HepG2 (cell line): ENCODE data around the gene NCR3LG1. TPM values are rescaled to one million over a fixed set of nuclear protein-coding genes. Genes with fewer than 3 reads are reported as not detected.

Source experiments
- ATAC-seq: fragments of 200-7000 bp; cut with Tn5 transposase; 3 replicates; pipeline ENCODE4 v1.9.1; 2020; ENCODE audit warnings: mild to moderate bottlenecking, moderate library complexity
- BruUV-seq: library from RNA; stranded (reverse); fragments of 400-500 nt; replicated peaks from 2 replicates; lab custom pipeline; 2021; lab: Mats Ljungman, UMichigan
- CTCF ChIA-PET: fragments of 300-600 bp; formaldehyde crosslinking; extraction: SDS; loops from one replicate; lab custom pipeline; 2021; ENCODE audit warnings: low total read pairs, inconsistent platforms, low intra/inter-chr PET ratio; lab: Yijun Ruan, JAX
- POLR2A ChIA-PET: fragments of 350-600 bp; sonication (Branson Sonifier 250); formaldehyde crosslinking; loops from one replicate; lab custom pipeline; 2020; ENCODE audit warnings: antibody characterized with exemption, inconsistent platforms; lab: Yijun Ruan, JAX
- DNase-seq: peaks from one replicate; pipeline ENCODE4 v3.0.0-alpha.2; 2015; ENCODE audit warnings: low spot score
- FAIRE-seq: peaks from 3 replicates; lab custom pipeline; 2011; peaks lifted over from hg19 to GRCh38; lab: Jason Lieb, UNC
- H2AFZ ChIP-seq: one replicate; pipeline ENCODE4 v1.6.1; 2011; ENCODE audit warnings: low read length, inconsistent platforms
- H3K27ac ChIP-seq: fragments of 300-600 bp; 3 replicates; pipeline ENCODE4 v1.8.0; 2011; ENCODE audit warnings: mixed run types, mild to moderate bottlenecking, mixed read lengths, low read length, inconsistent platforms; ENCODE audit not compliant: insufficient read depth; ENCODE audit errors: extremely low read length
- H3K27me3 ChIP-seq, 2 experiments: fragments of 200-600 bp in 1 of 2; 2 replicates in 1 of 2; 3 replicates in 1 of 2; pipeline versions ENCODE4 v1.6.0 to v1.8.0; 2011; ENCODE audit warnings: low read length in 2 of 2, mild to moderate bottlenecking in 2 of 2, moderate library complexity in 2 of 2, inconsistent platforms in 1 of 2; ENCODE audit not compliant: insufficient read depth in 2 of 2, control insufficient read depth in 1 of 2
- H3K36me3 ChIP-seq, 2 experiments: fragments of 200-600 bp in 1 of 2; replicated peaks in 1 of 2; 2 replicates in 1 of 2; 3 replicates in 1 of 2; pipeline versions ENCODE4 v1.5.1 to v1.8.0; 2011; ENCODE audit warnings: low read length in 2 of 2, inconsistent platforms in 1 of 2; ENCODE audit not compliant: insufficient read depth in 2 of 2, control insufficient read depth in 1 of 2
- H3K4me1 ChIP-seq: 2 replicates; pipeline ENCODE4 v1.5.1; 2012; ENCODE audit warnings: low read length, inconsistent platforms; ENCODE audit not compliant: insufficient read depth
- H3K4me2 ChIP-seq: 2 replicates; pipeline ENCODE4 v1.6.0; 2011; ENCODE audit warnings: low read depth, low read length, inconsistent platforms
- H3K4me3 ChIP-seq, 3 experiments: fragments of 200-600 bp in 1 of 3; sonication (generic), shearing (Covaris generic) in 1 of 3; replicated peaks in 1 of 3; 2 replicates each; pipeline ENCODE4 v1.5.1; 2011 to 2016; ENCODE audit warnings: low read length in 3 of 3, inconsistent platforms in 2 of 3, low read depth in 2 of 3, mild to moderate bottlenecking in 2 of 3, control low read depth in 1 of 3, mixed read lengths in 1 of 3; ENCODE audit not compliant: insufficient read depth in 1 of 3
- H3K79me2 ChIP-seq: one replicate; pipeline ENCODE4 v1.6.1; 2011; ENCODE audit warnings: low read length, inconsistent platforms; ENCODE audit not compliant: insufficient read depth
- H3K9ac ChIP-seq: 2 replicates; pipeline ENCODE4 v1.6.0; 2011; ENCODE audit warnings: mild to moderate bottlenecking, low read depth, low read length, inconsistent platforms; ENCODE audit not compliant: insufficient read depth
- H3K9me3 ChIP-seq: 2 replicates; pipeline ENCODE4 v1.5.1; 2012; ENCODE audit warnings: mild to moderate bottlenecking, low read length
- H4K20me1 ChIP-seq: 2 replicates; pipeline ENCODE4 v1.6.0; 2011; ENCODE audit warnings: inconsistent platforms, mild to moderate bottlenecking, low read length, moderate library complexity; ENCODE audit not compliant: insufficient read depth
- DR1 ChIP-seq: sonication (generic); formaldehyde crosslinking; IDR thresholded peaks from 2 replicates; pipeline ENCODE4 v1.8.0; 2021; ENCODE audit warnings: mild to moderate bottlenecking, missing genetic modification reagents, inconsistent platforms
- MIER3 ChIP-seq: IDR thresholded peaks from 2 replicates; pipeline ENCODE4 v1.6.1; 2016; ENCODE audit warnings: missing compliant biosample characterization, borderline replicate concordance
- NCOA2 ChIP-seq: sonication (generic); formaldehyde crosslinking; IDR thresholded peaks from 2 replicates; pipeline ENCODE4 v1.8.0; 2022; ENCODE audit warnings: inconsistent platforms
- NCOR1 ChIP-seq: fragments of 200-600 bp; sonication (generic); IDR thresholded peaks from 2 replicates; pipeline ENCODE4 v1.7.0; 2017; ENCODE audit warnings: antibody characterized with exemption, low read length, borderline replicate concordance
- RNF2 ChIP-seq: fragments of 450-650 bp; conservative IDR thresholded peaks from 2 replicates; pipeline ENCODE4 v1.6.1; 2016; ENCODE audit warnings: low read depth
- ZMYM2 ChIP-seq: sonication (generic); formaldehyde crosslinking; IDR thresholded peaks from 2 replicates; pipeline ENCODE4 v1.8.0; 2022; ENCODE audit warnings: mild to moderate bottlenecking, missing genetic modification reagents
- ZNF138 ChIP-seq: sonication (generic); formaldehyde crosslinking; IDR thresholded peaks from 2 replicates; pipeline ENCODE4 v1.5.0; 2020; ENCODE audit warnings: mild to moderate bottlenecking, low read depth, missing genetic modification reagents
- ZNF350 ChIP-seq: sonication (generic); formaldehyde crosslinking; IDR thresholded peaks from 2 replicates; pipeline ENCODE4 v1.4.0; 2020; ENCODE audit warnings: mild to moderate bottlenecking, low read depth, missing genetic modification reagents, borderline replicate concordance
- ZNF501 ChIP-seq: sonication (generic); formaldehyde crosslinking; IDR thresholded peaks from 2 replicates; pipeline ENCODE4 v1.5.1; 2020; ENCODE audit warnings: mild to moderate bottlenecking, moderate library complexity, missing genetic modification reagents
- ZNF660 ChIP-seq: sonication (generic); formaldehyde crosslinking; IDR thresholded peaks from 2 replicates; pipeline ENCODE4 v1.5.1; 2020; ENCODE audit warnings: mild to moderate bottlenecking, low read depth, missing genetic modification reagents, borderline replicate concordance
- ZSCAN12 ChIP-seq: sonication (generic); formaldehyde crosslinking; IDR thresholded peaks from 2 replicates; pipeline ENCODE4 v1.9.0; 2021; ENCODE audit warnings: mild to moderate bottlenecking, missing genetic modification reagents
- WGBS: methylation state at CpG from one replicate; pipeline ENCODE4 v1.1.6; 2017; ENCODE audit warnings: low lambda C conversion rate; 5-methylcytosine and 5-hydroxymethylcytosine counted together
- in situ Hi-C: cut with HindIII; loops from 2 replicates; pipeline ENCODE4 v1.10.0; 2017; ENCODE audit warnings: low pct_unique_long_range_greater_than_20kb; ENCODE audit not compliant: extremely low pct_ligation_motif_present
- intact Hi-C: fragments of 100-400 bp; cut with micrococcal nuclease; formaldehyde crosslinking; loops from one replicate; pipeline ENCODE4 v1.10.0; 2022; ENCODE audit not compliant: unreplicated experiment
- polyA plus RNA-seq, 8 experiments: library from polyadenylated mRNA; depleted of rRNA in 3 of 8; stranded (reverse) in 7 of 8; unstranded in 1 of 8; fragments of >200 nt; fragmentation: Illumina TruSeq in 4 of 8; extraction: Trizol in 4 of 8; gene quantifications; 2 replicates each; pipeline versions ENCODE4 v1.2.1 to v1.2.3, GENCODE V29; 2011 to 2016; ENCODE audit warnings: low read depth in 4 of 8, missing spikeins in 1 of 8, mixed read lengths in 1 of 8; ENCODE audit not compliant: insufficient read depth in 1 of 8
- total RNA-seq, 5 experiments: library from RNA; depleted of rRNA; stranded (reverse); fragments of >200 nt; fragmentation: Illumina TruSeq; extraction: Trizol; gene quantifications; 2 replicates each; pipeline ENCODE4 v1.2.3, GENCODE V29; 2016; ENCODE audit warnings: low read depth in 1 of 5
- TF ChIP-seq, protein P1 (sequence below): sonication (generic); formaldehyde crosslinking; IDR thresholded peaks from 2 replicates; pipeline ENCODE4 v1.8.0; 2022; ENCODE audit warnings: missing genetic modification reagents, mild to moderate bottlenecking, inconsistent platforms, borderline replicate concordance
- TF ChIP-seq, protein P2 (sequence below): sonication (generic); formaldehyde crosslinking; IDR thresholded peaks from 2 replicates; pipeline ENCODE4 v1.4.0; 2020; ENCODE audit warnings: mild to moderate bottlenecking, missing genetic modification reagents

NCR3LG1 gene
- total and polyA plus RNA-seq, 2 of the 13 experiments (the other 11 are each of a cell fraction or from before 2014, with no cell fraction given), result 16.1 to 25.1 TPM

DNA sequence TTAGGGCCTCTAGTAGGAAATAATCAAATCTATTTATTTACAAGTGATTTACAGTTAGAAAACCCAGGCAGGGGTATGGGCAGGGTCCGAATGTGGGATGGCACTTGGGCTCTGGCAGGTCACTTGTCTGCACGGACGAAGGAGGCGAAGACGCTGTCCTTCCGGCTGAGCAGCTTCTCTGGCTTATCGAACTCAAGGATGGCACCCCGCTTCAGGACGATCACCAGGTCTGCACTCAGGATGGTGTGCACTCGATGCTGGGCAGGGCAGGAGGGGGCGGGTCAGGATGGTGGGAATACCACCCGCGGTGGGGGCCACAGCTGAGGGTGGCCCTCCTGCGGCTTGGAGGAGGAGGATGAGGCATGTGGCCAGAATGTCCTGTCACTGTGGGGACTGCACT lies 41.3 kb downstream of the NCR3LG1 start:
- no peak overlapping the region for H3K4me2 ChIP-seq
- H3K4me1 ChIP-seq, result 0 out of 2 replicates have a peak, but pooled peaks cover 5% of the 10 kb centered on the region
- WGBS, result 57% methylated on average over 7 of the region's 14 CpGs
- ChIA-PET POLR2A (no interaction called here), CTCF (no interaction called here)
- no peaks in the 10 kb centered on the region for H3K36me3 ChIP-seq
- in situ Hi-C loops, result no loop called here
- no peaks in the 10 kb centered on the region for H3K79me2 ChIP-seq
- no peak overlapping the region for H2AFZ ChIP-seq
- intact Hi-C loops, result no loop called here
- no peaks in the 10 kb centered on the region for H4K20me1 ChIP-seq
- TF ChIP-seq ZMYM2 (CRISPR knock-in tag) (no peak), NCOA2 (no peak), ZNF350 (CRISPR knock-in tag) (no peak), RNF2 (no peak), ZNF138 (CRISPR knock-in tag) (no peak), DR1 (CRISPR knock-in tag) (no peak)
- TF ChIP-seq, protein P1, sequence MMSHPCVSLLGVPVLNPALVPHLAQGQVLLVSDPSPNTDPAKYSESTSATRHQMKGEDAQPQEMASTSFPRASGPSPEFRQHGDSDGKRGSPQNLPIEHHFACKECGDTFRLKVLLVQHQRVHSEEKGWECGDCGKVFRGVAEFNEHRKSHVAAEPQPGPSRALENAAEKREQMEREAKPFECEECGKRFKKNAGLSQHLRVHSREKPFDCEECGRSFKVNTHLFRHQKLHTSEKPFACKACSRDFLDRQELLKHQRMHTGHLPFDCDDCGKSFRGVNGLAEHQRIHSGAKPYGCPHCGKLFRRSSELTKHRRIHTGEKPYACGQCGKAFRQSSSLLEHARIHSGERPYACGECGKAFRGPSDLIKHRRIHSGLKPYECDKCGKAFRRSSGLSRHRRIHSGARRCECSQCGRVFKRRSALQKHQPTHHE (CRISPR knock-in tag), result no peak
- TF ChIP-seq, all 625 proteins: peak for 0
- ATAC-seq, result no peak
- BruUV-seq, result no TSS peak
- DNase-seq, result no peak
- H3K27ac ChIP-seq, result no peak overlapping the region
- no peak overlapping the region for H3K9ac ChIP-seq
- H3K9me3 ChIP-seq, result no peaks in the 10 kb centered on the region
- no peak for FAIRE-seq
- H3K4me3 ChIP-seq, result no peak overlapping the region
- peaks cover 2 to 43% of the 10 kb centered on the region in 2 experiments for H3K27me3 ChIP-seq

DNA sequence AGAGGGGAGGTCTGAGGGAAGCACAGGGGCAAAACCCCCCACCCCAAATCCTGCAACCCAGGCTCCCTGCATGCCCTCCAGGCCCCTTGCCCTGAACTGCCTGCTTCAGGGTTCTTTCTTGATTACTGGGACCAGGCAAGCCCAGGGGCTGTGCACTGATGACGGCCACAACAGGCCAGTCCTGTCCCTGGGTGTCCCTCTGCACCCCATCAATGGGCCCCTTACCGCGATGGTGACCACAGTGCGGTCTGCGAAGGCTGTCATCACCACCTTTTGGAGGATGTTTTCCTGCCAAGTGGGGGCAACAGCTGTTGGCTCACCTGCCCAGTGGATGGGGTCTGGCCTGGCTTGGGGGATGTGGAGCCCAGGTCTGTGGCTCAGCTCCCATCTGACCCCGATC lies 41.9 kb downstream of the NCR3LG1 start:
- Histone ChIP-seq H4K20me1 (no peaks in the 10 kb centered on the region), H3K9me3 (no peaks in the 10 kb centered on the region), H3K4me3 (no peak overlapping the region), H3K27me3 (peaks cover 2 to 47% of the 10 kb centered on the region in 2 experiments), H3K79me2 (no peaks in the 10 kb centered on the region), H3K27ac (no peak overlapping the region), H3K36me3 (no peaks in the 10 kb centered on the region), H3K4me1 (0 out of 2 replicates have a peak, but pooled peaks cover 5% of the 10 kb centered on the region), H2AFZ (no peak overlapping the region), H3K9ac (no peak overlapping the region), H3K4me2 (no peak overlapping the region)
- DNase-seq (no peak), ATAC-seq (no peak), FAIRE-seq (no peak)
- BruUV-seq, result no TSS peak
- TF ChIP-seq ZNF660 (CRISPR knock-in tag), result no peak
- no peak for TF ChIP-seq ZSCAN12 (CRISPR knock-in tag)
- no peak for TF ChIP-seq NCOR1
- no peak for TF ChIP-seq ZNF501 (CRISPR knock-in tag)
- TF ChIP-seq MIER3, result no peak
- TF ChIP-seq, protein P2, sequence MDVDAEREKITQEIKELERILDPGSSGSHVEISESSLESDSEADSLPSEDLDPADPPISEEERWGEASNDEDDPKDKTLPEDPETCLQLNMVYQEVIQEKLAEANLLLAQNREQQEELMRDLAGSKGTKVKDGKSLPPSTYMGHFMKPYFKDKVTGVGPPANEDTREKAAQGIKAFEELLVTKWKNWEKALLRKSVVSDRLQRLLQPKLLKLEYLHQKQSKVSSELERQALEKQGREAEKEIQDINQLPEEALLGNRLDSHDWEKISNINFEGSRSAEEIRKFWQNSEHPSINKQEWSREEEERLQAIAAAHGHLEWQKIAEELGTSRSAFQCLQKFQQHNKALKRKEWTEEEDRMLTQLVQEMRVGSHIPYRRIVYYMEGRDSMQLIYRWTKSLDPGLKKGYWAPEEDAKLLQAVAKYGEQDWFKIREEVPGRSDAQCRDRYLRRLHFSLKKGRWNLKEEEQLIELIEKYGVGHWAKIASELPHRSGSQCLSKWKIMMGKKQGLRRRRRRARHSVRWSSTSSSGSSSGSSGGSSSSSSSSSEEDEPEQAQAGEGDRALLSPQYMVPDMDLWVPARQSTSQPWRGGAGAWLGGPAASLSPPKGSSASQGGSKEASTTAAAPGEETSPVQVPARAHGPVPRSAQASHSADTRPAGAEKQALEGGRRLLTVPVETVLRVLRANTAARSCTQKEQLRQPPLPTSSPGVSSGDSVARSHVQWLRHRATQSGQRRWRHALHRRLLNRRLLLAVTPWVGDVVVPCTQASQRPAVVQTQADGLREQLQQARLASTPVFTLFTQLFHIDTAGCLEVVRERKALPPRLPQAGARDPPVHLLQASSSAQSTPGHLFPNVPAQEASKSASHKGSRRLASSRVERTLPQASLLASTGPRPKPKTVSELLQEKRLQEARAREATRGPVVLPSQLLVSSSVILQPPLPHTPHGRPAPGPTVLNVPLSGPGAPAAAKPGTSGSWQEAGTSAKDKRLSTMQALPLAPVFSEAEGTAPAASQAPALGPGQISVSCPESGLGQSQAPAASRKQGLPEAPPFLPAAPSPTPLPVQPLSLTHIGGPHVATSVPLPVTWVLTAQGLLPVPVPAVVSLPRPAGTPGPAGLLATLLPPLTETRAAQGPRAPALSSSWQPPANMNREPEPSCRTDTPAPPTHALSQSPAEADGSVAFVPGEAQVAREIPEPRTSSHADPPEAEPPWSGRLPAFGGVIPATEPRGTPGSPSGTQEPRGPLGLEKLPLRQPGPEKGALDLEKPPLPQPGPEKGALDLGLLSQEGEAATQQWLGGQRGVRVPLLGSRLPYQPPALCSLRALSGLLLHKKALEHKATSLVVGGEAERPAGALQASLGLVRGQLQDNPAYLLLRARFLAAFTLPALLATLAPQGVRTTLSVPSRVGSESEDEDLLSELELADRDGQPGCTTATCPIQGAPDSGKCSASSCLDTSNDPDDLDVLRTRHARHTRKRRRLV (CRISPR knock-in tag), result no peak
- WGBS, result 48% methylated on average over 5 of the region's 6 CpGs
- intact Hi-C loops (no loop called here), in situ Hi-C loops (no loop called here)
- POLR2A ChIA-PET, result no interaction called here
- CTCF ChIA-PET, result no interaction called here
